GM21717 (cell line): Measurements from ENCODE around the gene PGBD1.

Experiments used
- ATAC-seq: cut with Tn5 transposase; IDR thresholded peaks from one replicate; pipeline ENCODE4 v1.9.1; 2021; ENCODE audit warnings: mild to moderate bottlenecking, moderate library complexity; ENCODE audit not compliant: unreplicated experiment

The PGBD1 gene

GRCh38 chr6:28333599-28334018, 52.2 kb downstream of the PGBD1 start:
- no peak for ATAC-seq

- ATAC-seq = no peak
Measured at GRCh38 chr6:28334286-28335039, 53.1 kb downstream of the PGBD1 start.

- no peak for ATAC-seq
Measured at GRCh38 chr6:28335040-28335563, 53.7 kb downstream of the PGBD1 start.

GRCh38 chr6:28335564-28336283, 54.4 kb downstream of the PGBD1 start, which contains the start of gene ZSCAN31:
TSS of gene ZSCAN31 (minus strand) at chr6:28336148. CDS start at chr6:28329683, 6,465 bp downstream.
- peak; percentile 89 for ATAC-seq

GRCh38 chr6:28336284-28337120, 55.1 kb downstream of the PGBD1 start:
- ATAC-seq = peak; percentile 51

GRCh38 chr6:28337121-28337520, 55.7 kb downstream of the PGBD1 start:
- no peak for ATAC-seq

GRCh38 chr6:28340310-28341095, 59.1 kb downstream of the PGBD1 start:
- no peak for ATAC-seq

- ATAC-seq = no peak
Measured at GRCh38 chr6:28343898-28344677, 62.7 kb downstream of the PGBD1 start.

GRCh38 chr6:28345201-28345600, 63.8 kb downstream of the PGBD1 start:
- no peak for ATAC-seq

- ATAC-seq = no peak
Measured at GRCh38 chr6:28347119-28347518, 65.7 kb downstream of the PGBD1 start.

GRCh38 chr6:28349344-28349891, 68.0 kb downstream of the PGBD1 start:
- no peak for ATAC-seq

GRCh38 chr6:28349892-28350737, 68.7 kb downstream of the PGBD1 start, which contains the start of gene ZKSCAN3:
TSS of gene ZKSCAN3 (plus strand) at chr6:28349947. CDS start at chr6:28359587, 9,640 bp downstream.
- ATAC-seq = peak; percentile 97

GRCh38 chr6:28351087-28351486, 69.7 kb downstream of the PGBD1 start:
- no peak for ATAC-seq

- ATAC-seq = no peak
Measured at GRCh38 chr6:28351493-28351925, 70.1 kb downstream of the PGBD1 start.
